Thyroid gland (tissue), 4 donors: Measurements from ENCODE around the gene WDR59. TPM values are rescaled to one million over a fixed set of nuclear protein-coding genes. Genes with fewer than 3 reads are reported as not detected.
"Not testable (repeated sequence)": the region's sequence is repeated elsewhere in the genome, so short reads cannot be mapped to it uniquely, and the experiment has no call there.

Experiments
- DNase-seq, 2 donors: peaks; one replicate each; pipeline ENCODE4 v3.0.0-alpha.2; 2019
- H3K27ac ChIP-seq, 3 donors: fragments of 200-600 bp; sonication (generic); 1 replicate in 2 of 3; 2 replicates in 1 of 3; pipeline ENCODE4 v1.5.1; 2016 to 2019; ENCODE audit warnings: mild to moderate bottlenecking in 1 of 3, moderate library complexity in 1 of 3
- H3K27me3 ChIP-seq: fragments of 200-600 bp; sonication (generic); one replicate; pipeline ENCODE4 v1.5.1; 2019
- H3K36me3 ChIP-seq, 2 donors: fragments of 200-600 bp; sonication (generic); one replicate each; pipeline ENCODE4 v1.5.1; 2016 to 2019
- H3K4me1 ChIP-seq, 2 donors: fragments of 200-600 bp; sonication (generic); one replicate each; pipeline ENCODE4 v1.5.1; 2017 to 2019
- H3K4me3 ChIP-seq, 3 donors: fragments of 200-600 bp; sonication (generic); replicated peaks in 1 of 3; 1 replicate in 2 of 3; 2 replicates in 1 of 3; pipeline ENCODE4 v1.5.1; 2016; ENCODE audit warnings: mild to moderate bottlenecking in 1 of 3
- H3K9me3 ChIP-seq: fragments of 200-600 bp; sonication (generic); one replicate; pipeline ENCODE4 v1.5.1; 2017
- CTCF ChIP-seq, 6 experiments: fragments of 200-600 bp in 3 of 6; fragments of 450-650 bp in 3 of 6; sonication (generic) in 3 of 6; IDR thresholded peaks; one replicate each; pipeline ENCODE4 v1.5.1; 2016 to 2019; ENCODE audit warnings: antibody characterized with exemption in 6 of 6, mild to moderate bottlenecking in 2 of 6, inconsistent platforms in 1 of 6, moderate library complexity in 1 of 6
- POLR2A ChIP-seq, 2 donors: fragments of 450-650 bp; IDR thresholded peaks; one replicate each; pipeline ENCODE4 v1.6.1; 2017; ENCODE audit warnings: antibody characterized with exemption in 2 of 2, mild to moderate bottlenecking in 2 of 2, moderate library complexity in 1 of 2
- WGBS, 2 donors: methylation state at CpG; one replicate each; pipeline ENCODE4 v1.1.5; 2017; 5-methylcytosine and 5-hydroxymethylcytosine counted together
- intact Hi-C: fragments of 100-400 bp; cut with DNase I; formaldehyde crosslinking; loops from one replicate; pipeline ENCODE4 v1.15.1; 2023
- total RNA-seq, 4 donors: library from RNA; depleted of rRNA; stranded (reverse); fragments of >200 nt; gene quantifications; one replicate each; pipeline ENCODE4 v1.2.3, GENCODE V29; 2016

Gene WDR59
- total RNA-seq, 4 donors from 2014 or later, result 40.2 to 55.8 (median 46.9) TPM

- Histone ChIP-seq H3K27me3 (no peaks in the 10 kb centered on the region), H3K4me3 (no peak overlapping the region), H3K36me3 (no peaks in the 10 kb centered on the region), H3K27ac (no peak overlapping the region), H3K9me3 (no peaks in the 10 kb centered on the region), H3K4me1 (peaks cover 9% of the 10 kb centered on the region in 2 donors)
- TF ChIP-seq CTCF (IDR thresholded peaks at IDR 0.05) (no peak), POLR2A (IDR thresholded peaks at IDR 0.05) (no peak)
- intact Hi-C loops, result no loop called here
- DNase-seq, result no peak
- 96 to 100% methylated on average over 1 of the region's 1 CpG for WGBS, 2 donors
These were observed 11.1 kb upstream of the WDR59 start for GRCh38 chr16:74995986-74996385.

- DNase-seq, result no peak
- peaks cover 3 to 9% of the 10 kb centered on the region in 2 donors for H3K4me1 ChIP-seq
- intact Hi-C loops, result no loop called here
- H3K4me3 ChIP-seq, result no peak overlapping the region
- WGBS, 2 donors, result 74 to 75% methylated on average over 13 of the region's 13 CpGs
- no peaks in the 10 kb centered on the region for H3K36me3 ChIP-seq
- no peaks in the 10 kb centered on the region for H3K27me3 ChIP-seq
- peak overlapping the region in 2 of 3 donors; percentile 13 to 15 for H3K27ac ChIP-seq
- TF ChIP-seq POLR2A (IDR thresholded peaks at IDR 0.05) (no peak), CTCF (IDR thresholded peaks at IDR 0.05) (no peak)
- H3K9me3 ChIP-seq, result no peaks in the 10 kb centered on the region
These were observed 6.9 kb upstream of the WDR59 start for GRCh38 chr16:74991593-74992403.

- no peaks in the 10 kb centered on the region for H3K9me3 ChIP-seq
- no peaks in the 10 kb centered on the region for H3K27me3 ChIP-seq
- intact Hi-C loops, result no loop called here
- H3K4me3 ChIP-seq, result no peak overlapping the region
- DNase-seq, result no peak
- H3K4me1 ChIP-seq, result peaks cover 3 to 9% of the 10 kb centered on the region in 2 donors
- H3K27ac ChIP-seq, result peak overlapping the region in 1 of 3 donors; percentile 15
- 80 to 81% methylated on average over 5 of the region's 5 CpGs for WGBS, 2 donors
- H3K36me3 ChIP-seq, result no peaks in the 10 kb centered on the region
- TF ChIP-seq POLR2A (IDR thresholded peaks at IDR 0.05) (no peak), CTCF (IDR thresholded peaks at IDR 0.05) (no peak)
These were observed 6.3 kb upstream of the WDR59 start for GRCh38 chr16:74991268-74991592.

- Histone ChIP-seq H3K27me3 (no peaks in the 10 kb centered on the region), H3K27ac (no peak overlapping the region), H3K4me1 (peaks cover 3 to 9% of the 10 kb centered on the region in 2 donors), H3K9me3 (no peaks in the 10 kb centered on the region), H3K36me3 (no peaks in the 10 kb centered on the region), H3K4me3 (no peak overlapping the region)
- DNase-seq, result no peak
- intact Hi-C loops, result no loop called here
- TF ChIP-seq CTCF (IDR thresholded peaks at IDR 0.05) (no peak), POLR2A (IDR thresholded peaks at IDR 0.05) (no peak)
- WGBS, 2 donors, result 96% methylated on average over 10 of the region's 10 CpGs
These were observed 5.9 kb upstream of the WDR59 start for GRCh38 chr16:74990832-74991231.

GRCh38 chr16:74989864-74990263 is 4.9 kb upstream of the WDR59 start:
- peak overlapping the region; percentile 49 to 80 (median 65) for H3K27ac ChIP-seq
- 70 to 73% methylated on average over 3 of the region's 3 CpGs for WGBS, 2 donors
- H3K36me3 ChIP-seq, H3K9me3 ChIP-seq, H3K4me3 ChIP-seq, H3K4me1 ChIP-seq, H3K27me3 ChIP-seq, intact Hi-C loops, DNase-seq: not testable (repeated sequence)
